ENCODE results near the gene SBNO2.
"Not testable (repeated sequence)": the region's sequence is repeated elsewhere in the genome, so short reads cannot be mapped to it uniquely, and the experiment has no call there.

SBNO2 gene

GRCh38 chr19:1115646-1116420 lies 58.2 kb downstream of the SBNO2 start:
- no peak for DNase-seq

GRCh38 chr19:1114728-1115127 lies 59.3 kb downstream of the SBNO2 start:
- not testable (repeated sequence) for DNase-seq

- no peak for DNase-seq
Observed at GRCh38 chr19:1113986-1114483, 60.0 kb downstream of the SBNO2 start.

- peak; percentile 95 for DNase-seq
Observed at GRCh38 chr19:1113030-1113985, 60.8 kb downstream of the SBNO2 start.

- no peak for DNase-seq
Observed at GRCh38 chr19:1112268-1113029, 61.6 kb downstream of the SBNO2 start.

GRCh38 chr19:1111641-1112267 lies 62.3 kb downstream of the SBNO2 start:
- DNase-seq: no peak

- no peak for DNase-seq
Observed at GRCh38 chr19:1110809-1111640, 63.0 kb downstream of the SBNO2 start.

GRCh38 chr19:1109697-1110671 lies 64.1 kb downstream of the SBNO2 start:
- DNase-seq: no peak

- DNase-seq: no peak
Observed at GRCh38 chr19:1109032-1109551, 65.0 kb downstream of the SBNO2 start.

GRCh38 chr19:1108291-1109031 lies 65.6 kb downstream of the SBNO2 start:
- DNase-seq: no peak

GRCh38 chr19:1107661-1108261 lies 66.3 kb downstream of the SBNO2 start:
- DNase-seq: no peak

- DNase-seq: peak; percentile 82
Observed at GRCh38 chr19:1106841-1107660, 67.0 kb downstream of the SBNO2 start.

- DNase-seq: no peak
Observed at GRCh38 chr19:1105873-1106840, 67.9 kb downstream of the SBNO2 start.

GRCh38 chr19:1105008-1105872 lies 68.8 kb downstream of the SBNO2 start:
- peak; percentile 48 for DNase-seq

GRCh38 chr19:1104311-1105007 lies 69.6 kb downstream of the SBNO2 start:
- DNase-seq: peak; percentile 88

All from hematopoietic multipotent progenitor cell treated with erythropoietin and hydrocortisone succinate and interleukin-3 and kit ligand, for 4 days (in vitro differentiated cells).